H1 (cell line): ENCODE measurements around the gene MARK1. TPM values are rescaled to one million over a fixed set of nuclear protein-coding genes. Genes with fewer than 3 reads are reported as not detected.

Experiments
- CTCF ChIA-PET: fragments of 300-600 bp; sonication (Branson Sonifier 250); formaldehyde crosslinking; loops from one replicate; lab custom pipeline; 2021; ENCODE audit not compliant: partially characterized antibody; lab: Charles Lee
- POLR2A ChIA-PET: fragments of 300-600 bp; sonication (Branson Sonifier 250); formaldehyde crosslinking; loops from one replicate; lab custom pipeline; 2021; ENCODE audit warnings: inconsistent platforms; ENCODE audit not compliant: partially characterized antibody; lab: Charles Lee
- DNase-seq, 2 experiments: peaks; one replicate each; pipeline versions ENCODE4 v3.0.0 to v3.0.0-alpha.2; 2010 to 2022; ENCODE audit warnings: low spot score in 2 of 2, low read depth in 1 of 2, mixed read lengths in 1 of 2
- FAIRE-seq: peaks from 2 replicates; lab custom pipeline; 2011; peaks lifted over from hg19 to GRCh38; lab: Jason Lieb, UNC
- H2AFZ ChIP-seq: 2 replicates; pipeline ENCODE4 v1.8.1; 2012; ENCODE audit warnings: low read length, inconsistent platforms
- H2AK5ac ChIP-seq: 2 replicates; pipeline ENCODE4 v1.6.1; 2013; ENCODE audit warnings: low read depth, low read length
- H2BK120ac ChIP-seq: replicated peaks from 2 replicates; pipeline ENCODE3; 2013; ENCODE audit warnings: low read depth, low read length, inconsistent platforms
- H2BK12ac ChIP-seq: 2 replicates; pipeline ENCODE4 v1.6.1; 2013; ENCODE audit warnings: low read depth, low read length
- H2BK15ac ChIP-seq: 2 replicates; pipeline ENCODE4 v1.6.1; 2013; ENCODE audit warnings: low read length
- H2BK20ac ChIP-seq: 2 replicates; pipeline ENCODE4 v1.6.1; 2013; ENCODE audit warnings: low read length
- H2BK5ac ChIP-seq: 2 replicates; pipeline ENCODE4 v1.6.1; 2013; ENCODE audit warnings: low read depth, low read length
- H3K14ac ChIP-seq: 2 replicates; pipeline ENCODE4 v1.6.1; 2013; ENCODE audit warnings: inconsistent platforms; ENCODE audit not compliant: insufficient read length
- H3K18ac ChIP-seq: 2 replicates; pipeline ENCODE4 v1.6.1; 2013; ENCODE audit warnings: low read length; ENCODE audit errors: extremely low read depth
- H3K23ac ChIP-seq: 2 replicates; pipeline ENCODE4 v1.6.1; 2013; ENCODE audit warnings: inconsistent platforms; ENCODE audit not compliant: insufficient read length
- H3K23me2 ChIP-seq: 2 replicates; pipeline ENCODE4 v1.6.1; 2013; ENCODE audit warnings: low read depth, low read length
- H3K27ac ChIP-seq: 2 replicates; pipeline ENCODE4 v1.6.1; 2011; ENCODE audit warnings: low read depth, low read length, inconsistent platforms
- H3K27me3 ChIP-seq, 4 experiments: replicated peaks in 1 of 4; 1 replicate in 1 of 4; 2 replicates in 3 of 4; pipeline versions ENCODE4 v1.6.1 to v1.8.1; 2011 to 2013; ENCODE audit warnings: low read length in 3 of 4, mild to moderate bottlenecking in 3 of 4, inconsistent platforms in 2 of 4, mixed read lengths in 2 of 4, moderate library complexity in 1 of 4; ENCODE audit not compliant: control insufficient read depth in 3 of 4, insufficient read depth in 3 of 4; ENCODE audit errors: extremely low read depth in 1 of 4
- H3K36me3 ChIP-seq, 4 experiments: 2 replicates each; pipeline versions ENCODE4 v1.6.1 to v1.8.1; 2011 to 2013; ENCODE audit warnings: mild to moderate bottlenecking in 4 of 4, low read length in 3 of 4, moderate library complexity in 2 of 4, control low read depth in 1 of 4, inconsistent platforms in 1 of 4; ENCODE audit not compliant: insufficient read depth in 4 of 4, control insufficient read depth in 2 of 4
- H3K4ac ChIP-seq: replicated peaks from 2 replicates; pipeline ENCODE3; 2013; ENCODE audit warnings: low read length, low read depth, mixed read lengths, inconsistent platforms; ENCODE audit not compliant: insufficient read length
- H3K4me1 ChIP-seq, 4 experiments: replicated peaks in 1 of 4; 1 replicate in 1 of 4; 2 replicates in 3 of 4; pipeline versions ENCODE4 v1.6.1 to v1.8.1; 2011 to 2013; ENCODE audit warnings: low read length in 3 of 4, inconsistent platforms in 2 of 4, mixed read lengths in 1 of 4; ENCODE audit not compliant: insufficient read depth in 4 of 4, control insufficient read depth in 3 of 4
- H3K4me2 ChIP-seq, 2 experiments: 2 replicates each; pipeline versions ENCODE4 v1.6.1 to v1.8.1; 2011 to 2013; ENCODE audit warnings: low read depth in 2 of 2, low read length in 2 of 2, control low read depth in 1 of 2, inconsistent platforms in 1 of 2, mild to moderate bottlenecking in 1 of 2; ENCODE audit not compliant: insufficient read depth in 1 of 2
- H3K4me3 ChIP-seq, 4 experiments: fragments of 200-600, 300-600 bp in 1 of 4; sonication (generic), shearing (Covaris generic), sonication (Bioruptor Twin) in 1 of 4; 2 replicates each; pipeline versions ENCODE4 v1.5.1 to v1.8.1; 2011 to 2016; ENCODE audit warnings: low read length in 4 of 4, low read depth in 3 of 4, control low read depth in 2 of 4, inconsistent platforms in 2 of 4, mild to moderate bottlenecking in 2 of 4, mixed read lengths in 1 of 4, moderate library complexity in 1 of 4; ENCODE audit not compliant: insufficient read depth in 2 of 4; ENCODE audit errors: extremely low read depth in 1 of 4
- H3K56ac ChIP-seq: replicated peaks from 2 replicates; pipeline ENCODE3; 2013; ENCODE audit warnings: low read depth, mild to moderate bottlenecking, mixed read lengths, low read length, inconsistent platforms; ENCODE audit not compliant: insufficient read length
- H3K79me1 ChIP-seq: 2 replicates; pipeline ENCODE4 v1.6.1; 2013; ENCODE audit warnings: low read depth, low read length, control low read depth
- H3K79me2 ChIP-seq, 2 experiments: 2 replicates each; pipeline versions ENCODE4 v1.6.1 to v1.8.1; 2012 to 2013; ENCODE audit warnings: low read length in 2 of 2, mild to moderate bottlenecking in 2 of 2, inconsistent platforms in 1 of 2; ENCODE audit not compliant: insufficient read depth in 2 of 2, control insufficient read depth in 1 of 2
- H3K9ac ChIP-seq, 4 experiments: replicated peaks in 1 of 4; 1 replicate in 1 of 4; 2 replicates in 3 of 4; pipeline versions ENCODE4 v1.6.1 to v1.8.1; 2011 to 2013; ENCODE audit warnings: low read depth in 3 of 4, low read length in 3 of 4, control low read depth in 2 of 4, mild to moderate bottlenecking in 2 of 4, moderate library complexity in 2 of 4, inconsistent platforms in 1 of 4; ENCODE audit errors: extremely low read depth in 1 of 4
- H3K9me3 ChIP-seq, 2 experiments: 2 replicates each; pipeline versions ENCODE4 v1.6.1 to v1.8.1; 2012 to 2013; ENCODE audit warnings: mild to moderate bottlenecking in 2 of 2, moderate library complexity in 2 of 2, control low read depth in 1 of 2, inconsistent platforms in 1 of 2, low read depth in 1 of 2, low read length in 1 of 2, mixed read lengths in 1 of 2; ENCODE audit not compliant: insufficient read depth in 2 of 2
- H4K20me1 ChIP-seq, 2 experiments: replicated peaks in 1 of 2; 2 replicates each; pipeline versions ENCODE3 to v1.8.1; 2011 to 2013; ENCODE audit warnings: inconsistent platforms in 2 of 2, low read length in 2 of 2, mild to moderate bottlenecking in 1 of 2; ENCODE audit not compliant: insufficient read depth in 2 of 2, control insufficient read depth in 1 of 2
- H4K5ac ChIP-seq: 2 replicates; pipeline ENCODE4 v1.6.1; 2013; ENCODE audit warnings: low read length, low read depth, mixed read lengths, inconsistent platforms; ENCODE audit not compliant: insufficient read length
- H4K8ac ChIP-seq: 2 replicates; pipeline ENCODE4 v1.8.0; 2013; ENCODE audit warnings: mild to moderate bottlenecking, moderate library complexity, low read length, inconsistent platforms; ENCODE audit not compliant: insufficient read depth; ENCODE audit errors: extremely low read depth
- H4K91ac ChIP-seq: replicated peaks from 2 replicates; pipeline ENCODE3; 2013; ENCODE audit warnings: low read length, mixed read lengths, inconsistent platforms; ENCODE audit not compliant: insufficient read length
- BCL11A ChIP-seq, 2 experiments: IDR thresholded peaks; one replicate each; pipeline ENCODE4 v1.6.1; 2011; ENCODE audit warnings: low read depth in 2 of 2, low read length in 2 of 2, mild to moderate bottlenecking in 2 of 2
- BRCA1 ChIP-seq: IDR thresholded peaks from 2 replicates; pipeline ENCODE4 v1.6.1; 2012; ENCODE audit warnings: low read depth, low read length, improper control_type of control experiment
- CTBP2 ChIP-seq: IDR thresholded peaks from 2 replicates; pipeline ENCODE4 v1.7.0; 2011; ENCODE audit warnings: borderline replicate concordance, mild to moderate bottlenecking, moderate library complexity, mixed read lengths, low read length; ENCODE audit not compliant: insufficient read depth, insufficient read length
- FOSL1 ChIP-seq: IDR thresholded peaks from 2 replicates; pipeline ENCODE4 v1.6.1; 2011; ENCODE audit warnings: mild to moderate bottlenecking, low read depth, low read length, moderate library complexity; ENCODE audit not compliant: insufficient read depth
- HDAC6 ChIP-seq: IDR thresholded peaks from one replicate; pipeline ENCODE4 v1.7.1; 2012; ENCODE audit warnings: low read depth, mild to moderate bottlenecking, inconsistent platforms, low read length, moderate library complexity
- KDM5A ChIP-seq: fragments of 200-600 bp; IDR thresholded peaks from 2 replicates; pipeline ENCODE4 v1.7.1; 2012; ENCODE audit warnings: mild to moderate bottlenecking, low read length, inconsistent platforms, mixed read lengths
- NRF1 ChIP-seq: IDR thresholded peaks from 2 replicates; pipeline ENCODE4 v1.6.1; 2011; ENCODE audit warnings: mild to moderate bottlenecking, low read depth, low read length, improper control_type of control experiment
- POLR2AphosphoS5 ChIP-seq: IDR thresholded peaks from 2 replicates; pipeline ENCODE4 v1.6.1; 2011; ENCODE audit warnings: low read depth, low read length
- RBBP5 ChIP-seq: IDR thresholded peaks from 2 replicates; pipeline ENCODE4 v1.7.1; 2012; ENCODE audit warnings: low read depth, mild to moderate bottlenecking, inconsistent platforms, low read length, moderate library complexity, borderline replicate concordance
- SIX5 ChIP-seq: IDR thresholded peaks from 2 replicates; pipeline ENCODE4 v1.6.1; 2011; ENCODE audit warnings: mild to moderate bottlenecking, low read depth, low read length
- WGBS, 2 experiments: shearing (Covaris generic) in 1 of 2; methylation state at CpG; one replicate each; pipeline versions ENCODE4 v1.1.6 to v1.1.7; 2013 to 2015; ENCODE audit warnings: low lambda C conversion rate in 2 of 2, mixed read lengths in 2 of 2, inconsistent platforms in 1 of 2, low coverage in 1 of 2, missing lambda C conversion rate in 1 of 2; ENCODE audit not compliant: insufficient replicate concordance in 2 of 2, insufficient coverage in 1 of 2, insufficient read length in 1 of 2; ENCODE audit errors: extremely low coverage in 1 of 2, missing lambda C conversion rate in 1 of 2; 5-methylcytosine and 5-hydroxymethylcytosine counted together
- polyA plus RNA-seq, 7 experiments: library from polyadenylated mRNA; depleted of rRNA in 3 of 7; stranded (reverse) in 5 of 7; unstranded in 2 of 7; fragments of >200 nt in 5 of 7; fragments of 200-250 nt in 2 of 7; gene quantifications; 1 replicate in 5 of 7; 2 replicates in 1 of 7; 4 replicates in 1 of 7; pipeline versions ENCODE4 v1.2.1 to v1.2.3, GENCODE V29; 2011 to 2013; ENCODE audit warnings: missing spikeins in 2 of 7, mixed read lengths in 2 of 7
- total RNA-seq: library from RNA; stranded (reverse); fragmentation: NEBNext Ultra II Directional; extraction: Animal tissue kit (Norgen Biotek cat#: 25700); gene quantifications from 2 replicates; pipeline ENCODE4 v1.2.1, GENCODE V29; 2021
- TF ChIP-seq, protein P1 (sequence below), 3 experiments: IDR thresholded peaks; 1 replicate in 2 of 3; 2 replicates in 1 of 3; pipeline versions ENCODE4 v1.5.1 to v1.6.1; 2011; ENCODE audit warnings: low read length in 3 of 3, mild to moderate bottlenecking in 3 of 3, inconsistent platforms in 2 of 3, low read depth in 1 of 3, moderate library complexity in 1 of 3; ENCODE audit not compliant: insufficient read depth in 1 of 3; ENCODE audit errors: control extremely low read depth in 1 of 3

The MARK1 gene
- total and polyA plus RNA-seq, 2 of the 8 experiments (the other 6 are each of a cell fraction or from before 2014, with no cell fraction given): 5.5 to 20.5 TPM

DNA sequence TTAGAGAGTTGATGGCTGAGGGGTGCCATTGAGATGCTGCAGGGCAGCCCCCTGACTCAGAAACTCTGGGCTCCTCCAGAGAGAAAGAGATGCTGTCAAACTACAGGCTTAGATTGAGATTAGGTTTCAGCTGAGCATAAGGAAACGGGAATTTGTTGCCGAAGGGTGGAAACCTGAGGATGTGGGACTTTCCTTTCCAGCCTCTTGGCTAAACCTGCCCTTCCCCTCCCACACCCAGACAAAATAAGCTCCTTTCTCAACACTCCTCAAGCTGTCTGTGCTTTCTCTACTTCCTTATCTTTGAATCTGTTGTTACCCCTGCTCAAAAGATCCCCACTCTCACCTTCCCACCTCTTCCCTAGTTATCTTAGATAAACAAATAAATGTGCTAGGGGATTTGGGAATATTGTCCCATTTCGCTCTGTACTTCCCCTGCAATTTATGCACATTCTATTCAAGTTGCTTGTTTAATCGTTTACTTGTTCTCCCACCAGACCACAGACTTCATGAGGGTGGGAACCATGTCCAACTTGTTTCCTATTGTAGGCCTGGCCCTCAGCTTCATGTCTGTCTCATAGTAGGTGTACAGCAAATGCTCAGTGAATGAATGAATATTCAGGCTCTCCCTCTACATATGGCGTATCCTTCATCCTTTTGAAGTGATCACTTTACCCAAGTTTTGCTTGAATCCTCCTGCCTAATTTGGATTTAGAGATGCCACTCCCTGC lies 30.6 kb upstream of the MARK1 start:
- H3K4me1 ChIP-seq: no peaks in the 10 kb centered on the region
- no peak overlapping the region for H3K27ac ChIP-seq
- peak overlapping the region in 1 of 4 experiments; percentile 34; a peak in 1 of 7 replicates for H3K9ac ChIP-seq
- no peaks in the 10 kb centered on the region for H4K20me1 ChIP-seq
- no peaks in the 10 kb centered on the region for H3K23me2 ChIP-seq
- no peak overlapping the region for H2AK5ac ChIP-seq
- H3K18ac ChIP-seq: no peak overlapping the region
- H4K8ac ChIP-seq: no peak overlapping the region
- H3K56ac ChIP-seq: no peak overlapping the region
- ChIA-PET CTCF (interaction anchor here (0.9 to 2.2 kb wide), 2 partner anchors 12 to 15 kb away, joined by 4 to 8 read pairs; no protein-coding TSS in a partner anchor), POLR2A (no interaction called here)
- no peaks in the 10 kb centered on the region for H3K9me3 ChIP-seq
- H4K91ac ChIP-seq: no peak overlapping the region
- H2BK12ac ChIP-seq: no peak overlapping the region
- no peak for FAIRE-seq
- no peak overlapping the region for H3K4me2 ChIP-seq
- no peak overlapping the region for H4K5ac ChIP-seq
- H3K23ac ChIP-seq: no peak overlapping the region
- no peak overlapping the region for H3K14ac ChIP-seq
- H2BK15ac ChIP-seq: no peak overlapping the region
- H3K4ac ChIP-seq: no peak overlapping the region
- H2BK120ac ChIP-seq: no peak overlapping the region
- H2AFZ ChIP-seq: no peak overlapping the region
- H3K36me3 ChIP-seq: no peaks in the 10 kb centered on the region
- no peak overlapping the region for H2BK5ac ChIP-seq
- DNase-seq: no peak
- no peaks in the 10 kb centered on the region for H3K79me2 ChIP-seq
- no peaks in the 10 kb centered on the region for H3K79me1 ChIP-seq
- WGBS, 2 experiments: 76% methylated on average over 5 of the region's 5 CpGs; no CpG with 5 or more reads in 1 of the 2 experiments
- no peak overlapping the region for H2BK20ac ChIP-seq
- no peak overlapping the region for H3K4me3 ChIP-seq
- no peaks in the 10 kb centered on the region for H3K27me3 ChIP-seq
- TF ChIP-seq BCL11A (IDR thresholded peaks at IDR 0.05; ENCODE audit: low read depth in 2 of 2, low read length in 2 of 2) (no peak), NRF1 (no peak), HDAC6 (no peak), CTBP2 (no peak), BRCA1 (no peak), RBBP5 (no peak), FOSL1 (no peak), POLR2AphosphoS5 (no peak), SIX5 (no peak), KDM5A (no peak)
- TF ChIP-seq, protein P1, sequence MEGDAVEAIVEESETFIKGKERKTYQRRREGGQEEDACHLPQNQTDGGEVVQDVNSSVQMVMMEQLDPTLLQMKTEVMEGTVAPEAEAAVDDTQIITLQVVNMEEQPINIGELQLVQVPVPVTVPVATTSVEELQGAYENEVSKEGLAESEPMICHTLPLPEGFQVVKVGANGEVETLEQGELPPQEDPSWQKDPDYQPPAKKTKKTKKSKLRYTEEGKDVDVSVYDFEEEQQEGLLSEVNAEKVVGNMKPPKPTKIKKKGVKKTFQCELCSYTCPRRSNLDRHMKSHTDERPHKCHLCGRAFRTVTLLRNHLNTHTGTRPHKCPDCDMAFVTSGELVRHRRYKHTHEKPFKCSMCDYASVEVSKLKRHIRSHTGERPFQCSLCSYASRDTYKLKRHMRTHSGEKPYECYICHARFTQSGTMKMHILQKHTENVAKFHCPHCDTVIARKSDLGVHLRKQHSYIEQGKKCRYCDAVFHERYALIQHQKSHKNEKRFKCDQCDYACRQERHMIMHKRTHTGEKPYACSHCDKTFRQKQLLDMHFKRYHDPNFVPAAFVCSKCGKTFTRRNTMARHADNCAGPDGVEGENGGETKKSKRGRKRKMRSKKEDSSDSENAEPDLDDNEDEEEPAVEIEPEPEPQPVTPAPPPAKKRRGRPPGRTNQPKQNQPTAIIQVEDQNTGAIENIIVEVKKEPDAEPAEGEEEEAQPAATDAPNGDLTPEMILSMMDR (IDR thresholded peaks at IDR 0.05; ENCODE audit: control extremely low read depth in 1 of 3, insufficient read depth in 1 of 3, low read depth in 1 of 3, low read length in 3 of 3): no peak
